Ascending aorta (tissue), 2 donors: Measurements from ENCODE around the gene CXorf49. TPM values are rescaled to one million over a fixed set of nuclear protein-coding genes. Genes with fewer than 3 reads are reported as not detected.
"Not testable (repeated sequence)": the region's sequence is repeated elsewhere in the genome, so short reads cannot be mapped to it uniquely, and the experiment has no call there.

Experiments
- DNase-seq, 2 donors: peaks; one replicate each; pipeline ENCODE4 v3.0.0-alpha.2; 2019; ENCODE audit warnings: low spot score in 2 of 2
- H3K27ac ChIP-seq, 2 donors: fragments of 200-600 bp; sonication (generic); one replicate each; pipeline ENCODE4 v1.5.1; 2016 to 2017; ENCODE audit warnings: mild to moderate bottlenecking in 1 of 2
- H3K27me3 ChIP-seq: fragments of 200-600 bp; sonication (generic); one replicate; pipeline ENCODE4 v1.5.1; 2017
- H3K36me3 ChIP-seq, 2 donors: fragments of 200-600 bp; sonication (generic); one replicate each; pipeline ENCODE4 v1.5.1; 2016
- H3K4me1 ChIP-seq, 2 donors: fragments of 200-600 bp; sonication (generic); one replicate each; pipeline ENCODE4 v1.5.1; 2016 to 2017; ENCODE audit warnings: mild to moderate bottlenecking in 1 of 2
- H3K4me3 ChIP-seq, 2 donors: fragments of 200-600 bp; sonication (generic); one replicate each; pipeline ENCODE4 v1.5.1; 2016 to 2017; ENCODE audit warnings: mild to moderate bottlenecking in 1 of 2
- H3K9me3 ChIP-seq, 2 donors: fragments of 200-600 bp; sonication (generic); one replicate each; pipeline ENCODE4 v1.5.1; 2016
- intact Hi-C: fragments of 100-400 bp; cut with DNase I; formaldehyde crosslinking; loops from one replicate; pipeline ENCODE4 v1.15.1; 2023
- total RNA-seq: library from RNA; depleted of rRNA; stranded (reverse); fragments of >200 nt; gene quantifications from one replicate; pipeline ENCODE4 v1.1.0, GENCODE V29; 2016

The CXorf49 gene
- not detected for total RNA-seq

GRCh38 chrX:71718185-71718584, at the start of gene CXorf49:
CXorf49 (minus strand) TSS chrX:71718285; CDS start chrX:71718151, 134 bp downstream.
- H3K4me1 ChIP-seq, DNase-seq, H3K4me3 ChIP-seq, H3K36me3 ChIP-seq, H3K27me3 ChIP-seq, intact Hi-C loops, H3K9me3 ChIP-seq, H3K27ac ChIP-seq: not testable (repeated sequence)

DNA sequence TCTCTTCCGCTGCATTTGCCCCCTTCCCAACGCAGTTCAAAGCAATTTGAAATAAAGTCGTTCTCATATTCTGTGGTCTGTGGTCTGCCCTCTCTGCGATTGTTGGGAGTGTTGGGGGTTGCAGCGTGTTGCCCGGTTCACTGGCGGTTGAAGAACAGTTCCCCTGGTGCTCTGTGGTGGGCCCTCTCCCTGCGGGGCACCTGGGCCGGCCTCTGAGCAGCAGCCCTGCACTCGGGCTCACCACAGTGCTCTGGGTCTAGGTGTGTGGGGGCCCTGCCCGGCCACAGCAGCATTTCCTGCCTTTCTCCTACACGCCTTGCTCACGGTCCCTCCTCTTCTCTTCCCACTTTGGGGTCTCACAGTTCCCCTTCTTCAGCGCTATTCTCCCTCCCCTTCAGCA, 49.0 kb upstream of the CXorf49 start:
- H3K4me3 ChIP-seq, H3K9me3 ChIP-seq, intact Hi-C loops, H3K36me3 ChIP-seq, DNase-seq, H3K27ac ChIP-seq, H3K4me1 ChIP-seq, H3K27me3 ChIP-seq: not testable (repeated sequence)

DNA sequence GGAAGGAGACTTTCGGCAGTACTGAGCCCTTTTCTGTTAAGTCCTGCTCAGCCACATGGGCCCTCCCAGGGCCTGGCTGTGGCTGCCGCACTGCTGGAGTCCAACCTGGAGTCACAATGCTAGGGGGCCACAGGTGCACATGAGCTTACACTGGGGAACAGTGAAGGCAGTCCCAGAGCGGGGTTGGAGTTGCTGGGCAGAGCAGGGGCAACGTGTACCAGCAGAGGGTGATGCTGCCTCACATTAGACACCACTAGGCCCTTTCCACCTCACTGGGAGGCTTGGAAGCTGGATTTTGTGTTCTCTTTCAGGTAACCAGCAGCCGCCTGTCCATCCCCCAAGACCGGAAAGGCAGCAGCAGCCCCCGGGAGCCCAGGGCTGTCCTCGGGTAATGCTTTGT, 47.5 kb upstream of the CXorf49 start:
- H3K4me1 ChIP-seq, H3K27ac ChIP-seq, H3K36me3 ChIP-seq, DNase-seq, H3K9me3 ChIP-seq, intact Hi-C loops, H3K4me3 ChIP-seq, H3K27me3 ChIP-seq: not testable (repeated sequence)

DNA sequence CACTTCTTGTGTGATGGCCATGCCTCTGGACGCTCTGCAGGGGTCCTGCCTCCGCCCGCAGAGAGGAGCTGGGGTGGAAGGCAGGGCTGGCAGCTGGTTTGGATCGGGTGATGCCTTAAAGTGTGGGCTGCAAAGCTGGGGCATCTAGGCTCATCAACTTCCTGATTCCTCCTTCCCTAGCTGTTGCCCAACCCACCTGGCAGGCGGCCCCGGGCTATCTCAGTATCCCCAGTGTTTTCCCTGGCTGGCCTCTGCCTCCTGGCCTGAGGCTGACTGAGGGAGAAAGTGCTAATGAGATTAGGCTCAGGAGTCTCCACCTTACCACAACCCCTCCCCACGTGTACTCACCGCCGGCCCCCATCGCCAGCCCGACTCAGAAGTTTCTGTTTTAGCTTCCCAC, 46.7 kb upstream of the CXorf49 start:
- H3K27ac ChIP-seq, H3K9me3 ChIP-seq, intact Hi-C loops, H3K4me1 ChIP-seq, H3K36me3 ChIP-seq, H3K27me3 ChIP-seq, H3K4me3 ChIP-seq, DNase-seq: not testable (repeated sequence)

- DNase-seq, H3K4me3 ChIP-seq, H3K9me3 ChIP-seq, H3K4me1 ChIP-seq, H3K27me3 ChIP-seq, intact Hi-C loops, H3K36me3 ChIP-seq, H3K27ac ChIP-seq: not testable (repeated sequence)
These were observed 45.0 kb upstream of the CXorf49 start, which contains the start of gene CXorf49B for GRCh38 chrX:71763049-71763448. CXorf49B (plus strand) TSS chrX:71763349; CDS start chrX:71763424, 75 bp downstream.

DNA sequence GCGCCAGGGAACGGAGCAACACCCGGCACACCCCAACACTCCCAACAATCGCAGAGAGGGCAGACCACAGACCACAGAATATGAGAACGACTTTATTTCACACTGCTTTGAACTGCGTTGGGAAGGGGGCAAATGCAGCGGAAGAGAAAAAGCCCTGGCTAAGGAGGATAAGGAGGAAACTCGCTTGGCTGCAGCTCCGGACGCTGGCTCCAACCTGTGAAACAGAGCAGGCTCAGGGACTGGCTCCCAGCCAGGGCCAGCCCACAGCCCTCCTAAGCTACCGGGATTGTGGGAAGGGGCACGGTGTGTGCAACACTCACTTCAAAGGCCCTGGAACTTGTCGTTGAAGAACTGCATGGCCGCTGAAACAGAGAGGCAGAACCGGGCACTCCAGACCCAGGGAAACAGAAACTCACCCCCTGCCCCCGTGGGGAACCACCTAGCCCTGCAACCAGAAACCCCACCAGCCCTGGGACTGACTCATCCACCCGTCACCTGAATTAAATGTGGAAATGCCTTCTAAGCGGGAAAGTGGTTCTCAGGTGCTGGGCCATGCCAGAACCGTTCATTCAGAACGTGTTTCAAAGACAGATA, 42.7 kb upstream of the CXorf49 start:
- H3K36me3 ChIP-seq, H3K9me3 ChIP-seq, H3K27ac ChIP-seq, H3K4me3 ChIP-seq, intact Hi-C loops, DNase-seq, H3K4me1 ChIP-seq, H3K27me3 ChIP-seq: not testable (repeated sequence)

- H3K27ac ChIP-seq, intact Hi-C loops, H3K27me3 ChIP-seq, H3K36me3 ChIP-seq, H3K9me3 ChIP-seq, DNase-seq, H3K4me3 ChIP-seq, H3K4me1 ChIP-seq: not testable (repeated sequence)
These were observed 2.3 kb upstream of the CXorf49 start for GRCh38 chrX:71720289-71720886.

DNA sequence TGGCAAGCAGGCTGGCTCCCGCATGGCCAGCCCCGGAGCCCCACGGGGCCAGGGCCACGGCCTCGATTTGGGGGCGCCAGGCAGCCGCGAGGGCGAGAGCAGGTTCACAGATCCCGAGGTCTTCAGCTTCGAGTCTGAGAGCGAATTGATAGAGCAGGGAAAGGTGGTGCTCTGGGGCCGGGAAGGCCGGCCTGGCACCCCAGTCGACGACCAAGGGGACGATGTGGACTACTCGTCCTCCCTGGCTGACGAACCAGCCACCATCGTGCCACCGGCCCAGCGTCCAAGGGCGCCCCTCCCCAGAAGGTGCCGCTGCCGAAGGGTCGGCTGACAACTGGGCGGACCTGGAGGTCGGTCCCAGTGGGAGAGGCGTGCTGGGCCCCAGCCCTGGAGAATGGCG, 1.1 kb upstream of the CXorf49 start:
- H3K4me1 ChIP-seq, DNase-seq, H3K4me3 ChIP-seq, H3K27me3 ChIP-seq, intact Hi-C loops, H3K36me3 ChIP-seq, H3K9me3 ChIP-seq, H3K27ac ChIP-seq: not testable (repeated sequence)

- intact Hi-C loops, H3K4me1 ChIP-seq, H3K36me3 ChIP-seq, DNase-seq, H3K9me3 ChIP-seq, H3K4me3 ChIP-seq, H3K27me3 ChIP-seq, H3K27ac ChIP-seq: not testable (repeated sequence)
These were observed 1.8 kb downstream of the CXorf49 start for GRCh38 chrX:71716323-71716722.

DNA sequence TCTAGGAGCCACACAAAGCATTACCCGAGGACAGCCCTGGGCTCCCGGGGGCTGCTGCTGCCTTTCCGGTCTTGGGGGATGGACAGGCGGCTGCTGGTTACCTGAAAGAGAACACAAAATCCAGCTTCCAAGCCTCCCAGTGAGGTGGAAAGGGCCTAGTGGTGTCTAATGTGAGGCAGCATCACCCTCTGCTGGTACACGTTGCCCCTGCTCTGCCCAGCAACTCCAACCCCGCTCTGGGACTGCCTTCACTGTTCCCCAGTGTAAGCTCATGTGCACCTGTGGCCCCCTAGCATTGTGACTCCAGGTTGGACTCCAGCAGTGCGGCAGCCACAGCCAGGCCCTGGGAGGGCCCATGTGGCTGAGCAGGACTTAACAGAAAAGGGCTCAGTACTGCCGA, 2.5 kb downstream of the CXorf49 start:
- H3K4me3 ChIP-seq, DNase-seq, H3K9me3 ChIP-seq, H3K4me1 ChIP-seq, H3K27ac ChIP-seq, intact Hi-C loops, H3K27me3 ChIP-seq, H3K36me3 ChIP-seq: not testable (repeated sequence)

GRCh38 chrX:71714064-71714463, 4.0 kb downstream of the CXorf49 start:
- H3K9me3 ChIP-seq, H3K27ac ChIP-seq, H3K36me3 ChIP-seq, DNase-seq, H3K4me3 ChIP-seq, intact Hi-C loops, H3K27me3 ChIP-seq, H3K4me1 ChIP-seq: not testable (repeated sequence)

GRCh38 chrX:71702853-71703252, 15.2 kb downstream of the CXorf49 start:
- not testable (repeated sequence) for H3K4me1 ChIP-seq, DNase-seq, H3K27me3 ChIP-seq

DNA sequence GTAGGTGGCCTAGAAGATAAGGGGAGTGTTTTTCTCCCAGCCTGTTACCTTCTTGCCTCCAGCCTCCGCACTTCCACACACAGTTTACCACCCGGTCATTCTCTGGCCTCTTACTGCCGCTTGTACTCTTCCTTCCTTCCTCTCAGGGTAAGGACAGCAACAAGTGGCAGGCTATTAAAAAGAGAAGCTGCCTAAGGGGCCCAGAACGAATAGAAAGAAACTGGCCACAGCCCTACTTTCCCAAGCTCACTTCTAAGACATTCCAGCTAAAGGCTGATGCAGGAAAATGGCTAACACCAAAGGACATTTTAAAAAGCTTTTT, 19.1 kb downstream of the CXorf49 start:
- H3K36me3 ChIP-seq, H3K27me3 ChIP-seq: not testable (repeated sequence)

More at GRCh38 chrX:71702853-71703252, 15.2 kb downstream of the CXorf49 start:
- H3K36me3 ChIP-seq, H3K4me3 ChIP-seq, intact Hi-C loops, H3K27ac ChIP-seq, H3K9me3 ChIP-seq: not testable (repeated sequence)

DNA sequence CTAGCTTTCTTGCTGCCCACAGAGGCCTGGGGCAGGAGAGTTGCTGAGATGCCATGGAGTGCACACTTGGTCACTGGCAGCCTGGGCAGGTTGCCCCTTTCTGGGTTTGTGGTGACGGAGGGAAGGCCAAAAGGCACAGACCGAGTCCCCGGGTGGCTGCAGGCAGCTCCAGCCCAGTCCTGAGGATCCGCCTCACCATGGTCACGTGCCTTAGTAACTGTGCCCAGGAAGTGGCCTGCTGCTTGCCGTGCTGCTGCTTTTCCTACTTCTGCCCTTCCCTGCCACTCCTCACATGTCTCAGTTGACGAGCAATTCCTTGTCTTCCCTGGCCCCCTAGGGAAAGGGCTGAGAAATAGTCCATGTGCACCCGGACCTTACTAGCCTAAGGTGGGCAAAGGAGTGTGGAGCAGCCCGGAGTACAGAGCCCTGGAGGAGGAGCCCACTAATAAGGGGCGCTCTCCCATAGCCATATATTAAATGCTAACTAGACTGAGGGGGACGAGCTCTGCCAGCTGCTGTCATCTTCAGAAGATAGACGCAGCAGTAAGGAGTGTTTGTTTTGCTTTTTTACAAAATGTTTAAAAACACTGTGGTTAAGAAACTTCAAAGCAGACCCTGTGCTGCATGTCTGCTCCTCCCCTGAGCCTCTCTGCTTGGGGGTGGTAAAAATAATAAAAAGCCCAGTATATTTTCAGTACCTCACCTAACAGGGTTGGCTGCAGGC, 19.6 kb downstream of the CXorf49 start:
- H3K27ac ChIP-seq, H3K27me3 ChIP-seq, H3K4me3 ChIP-seq, H3K9me3 ChIP-seq, DNase-seq, H3K4me1 ChIP-seq, intact Hi-C loops, H3K36me3 ChIP-seq: not testable (repeated sequence)

More for the DNA sequence above, 19.1 kb downstream of the CXorf49 start:
- H3K9me3 ChIP-seq, H3K4me3 ChIP-seq, H3K27ac ChIP-seq, DNase-seq, intact Hi-C loops, H3K4me1 ChIP-seq: not testable (repeated sequence)
